MCF 10A (cell line): ENCODE data around the gene STPG1. TPM values are rescaled to one million over a fixed set of nuclear protein-coding genes. Genes with fewer than 3 reads are reported as not detected.
A peak's percentile ranks its signal among the peaks of the same experiment; 100 is the strongest.

ENCODE experiments used
- BruUV-seq: library from RNA; stranded (reverse); fragments of 400-500 nt; replicated peaks from 2 replicates; lab custom pipeline; 2021; lab: Mats Ljungman, UMichigan
- CTCF ChIA-PET: fragments of 300-600 bp; sonication (Branson Sonifier 250); formaldehyde crosslinking; extraction: SDS; loops from one replicate; lab custom pipeline; 2021; ENCODE audit warnings: antibody characterized with exemption, inconsistent platforms; lab: Yijun Ruan, JAX
- POLR2A ChIA-PET: fragments of 300-600, 350-650 bp; sonication (Branson Sonifier 250); formaldehyde crosslinking; extraction: SDS; loops from one replicate; lab custom pipeline; 2020; ENCODE audit warnings: antibody characterized with exemption, inconsistent platforms; lab: Yijun Ruan, JAX
- DNase-seq: peaks from one replicate; pipeline ENCODE4 v3.0.0-alpha.2; 2018; ENCODE audit not compliant: unreplicated experiment
- H3K27ac Mint-ChIP-seq: one replicate; pipeline ENCODE4 v1.8.0; 2022; ENCODE audit warnings: mild to moderate bottlenecking, low read depth, mixed read lengths; ENCODE audit not compliant: unreplicated experiment
- H3K27me3 Mint-ChIP-seq: one replicate; pipeline ENCODE4 v1.8.0; 2022; ENCODE audit warnings: mixed read lengths; ENCODE audit not compliant: insufficient read depth, unreplicated experiment
- H3K36me3 Mint-ChIP-seq: one replicate; pipeline ENCODE4 v1.8.0; 2022; ENCODE audit warnings: mild to moderate bottlenecking, moderate library complexity, mixed read lengths; ENCODE audit not compliant: insufficient read depth, unreplicated experiment
- H3K4me1 Mint-ChIP-seq: one replicate; pipeline ENCODE4 v1.8.0; 2022; ENCODE audit warnings: mixed read lengths; ENCODE audit not compliant: insufficient read depth, unreplicated experiment
- H3K4me3 Mint-ChIP-seq: one replicate; pipeline ENCODE4 v1.8.0; 2022; ENCODE audit warnings: mild to moderate bottlenecking, moderate library complexity, mixed read lengths; ENCODE audit not compliant: unreplicated experiment
- H3K9me3 Mint-ChIP-seq: one replicate; pipeline ENCODE4 v1.8.0; 2022; ENCODE audit warnings: mixed read lengths; ENCODE audit not compliant: unreplicated experiment
- intact Hi-C: fragments of 100-400 bp; cut with micrococcal nuclease; formaldehyde crosslinking; loops from 2 replicates; pipeline ENCODE4 v1.14.1; 2022
- total RNA-seq: library from RNA; stranded (reverse); gene quantifications from 2 replicates; pipeline ENCODE4 v1.2.3, GENCODE V29; 2022
- TF ChIP-seq, protein P1 (sequence below): fragments of 200-600 bp; IDR thresholded peaks from one replicate; pipeline ENCODE4 v1.8.0; 2022; ENCODE audit warnings: antibody characterized with exemption, mild to moderate bottlenecking; ENCODE audit not compliant: unreplicated experiment

Gene STPG1
- total RNA-seq, 1 experiment from 2014 or later = 19.7 TPM

DNA sequence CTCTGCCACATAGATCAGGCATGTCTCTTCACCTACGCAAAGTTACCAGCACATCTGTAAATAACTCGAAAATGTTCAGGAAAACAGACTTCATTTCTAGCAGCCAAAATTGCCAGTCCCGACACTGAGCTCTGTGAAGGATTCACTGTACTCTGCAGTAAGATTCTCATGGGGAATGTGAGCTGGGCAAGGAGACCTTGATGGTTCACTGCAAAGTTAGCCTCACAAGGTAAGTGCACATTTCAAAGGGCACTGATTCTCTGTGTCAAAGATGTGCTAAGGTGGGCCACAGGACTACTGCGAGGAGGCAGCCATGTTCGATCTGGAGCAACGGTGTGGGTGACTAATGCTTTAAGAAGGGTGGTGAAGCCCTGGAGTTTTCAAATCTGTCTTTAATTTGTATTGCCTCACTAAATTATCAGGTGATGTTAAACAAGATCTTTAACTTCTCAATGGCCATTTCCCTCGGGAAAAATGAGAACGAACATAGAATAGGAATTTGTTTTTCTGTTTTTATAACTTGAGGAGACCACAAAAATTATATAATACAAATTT lies 25.2 kb downstream of the STPG1 start:
- Mint-ChIP-seq H3K27ac (peak overlapping the region; percentile 70), H3K27me3 (no peaks in the 10 kb centered on the region), H3K4me1 (peaks cover 71% of the 10 kb centered on the region), H3K9me3 (no peaks in the 10 kb centered on the region), H3K4me3 (no peak overlapping the region), H3K36me3 (peaks cover 18% of the 10 kb centered on the region)
- ChIA-PET CTCF (interaction anchor here (0.5 to 5.7 kb wide), 6 partner anchors 17 to 618 kb away, joined by 3 to 101 read pairs (median 3); no protein-coding TSS in a partner anchor), POLR2A (interaction anchor here (0.6 to 4.1 kb wide), 6 partner anchors 9 to 608 kb away, joined by 3 to 20 read pairs (median 4); no protein-coding TSS in a partner anchor)
- TF ChIP-seq, protein P1, sequence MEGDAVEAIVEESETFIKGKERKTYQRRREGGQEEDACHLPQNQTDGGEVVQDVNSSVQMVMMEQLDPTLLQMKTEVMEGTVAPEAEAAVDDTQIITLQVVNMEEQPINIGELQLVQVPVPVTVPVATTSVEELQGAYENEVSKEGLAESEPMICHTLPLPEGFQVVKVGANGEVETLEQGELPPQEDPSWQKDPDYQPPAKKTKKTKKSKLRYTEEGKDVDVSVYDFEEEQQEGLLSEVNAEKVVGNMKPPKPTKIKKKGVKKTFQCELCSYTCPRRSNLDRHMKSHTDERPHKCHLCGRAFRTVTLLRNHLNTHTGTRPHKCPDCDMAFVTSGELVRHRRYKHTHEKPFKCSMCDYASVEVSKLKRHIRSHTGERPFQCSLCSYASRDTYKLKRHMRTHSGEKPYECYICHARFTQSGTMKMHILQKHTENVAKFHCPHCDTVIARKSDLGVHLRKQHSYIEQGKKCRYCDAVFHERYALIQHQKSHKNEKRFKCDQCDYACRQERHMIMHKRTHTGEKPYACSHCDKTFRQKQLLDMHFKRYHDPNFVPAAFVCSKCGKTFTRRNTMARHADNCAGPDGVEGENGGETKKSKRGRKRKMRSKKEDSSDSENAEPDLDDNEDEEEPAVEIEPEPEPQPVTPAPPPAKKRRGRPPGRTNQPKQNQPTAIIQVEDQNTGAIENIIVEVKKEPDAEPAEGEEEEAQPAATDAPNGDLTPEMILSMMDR = no peak
- DNase-seq = no peak
- intact Hi-C loops = no loop called here
- no TSS peak for BruUV-seq

DNA sequence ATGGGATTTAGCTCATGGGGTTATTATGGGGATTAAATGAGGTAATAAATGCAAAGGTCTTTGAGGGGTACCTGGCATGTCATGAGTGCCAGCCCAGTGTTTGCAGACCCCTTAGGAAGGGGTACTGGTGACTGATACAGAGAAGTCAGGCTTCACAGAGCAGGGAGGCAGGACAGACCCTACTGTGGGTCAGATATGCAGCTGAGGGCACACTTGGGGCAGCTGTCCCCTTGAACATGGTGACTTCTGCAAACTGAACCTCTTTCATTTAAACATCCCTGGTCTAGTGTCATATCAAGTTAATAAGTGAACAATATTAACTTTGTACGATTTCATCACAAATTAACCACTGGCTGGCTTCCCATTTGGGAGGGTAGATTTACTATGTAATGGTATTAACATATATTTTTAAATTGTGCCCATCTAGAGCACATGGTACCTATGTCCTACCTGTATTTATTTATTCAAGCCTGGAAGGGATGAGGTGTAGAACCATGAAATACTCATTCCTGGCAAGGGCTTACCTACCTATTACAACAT lies 25.9 kb downstream of the STPG1 start:
- Mint-ChIP-seq H3K36me3 (peaks cover 18% of the 10 kb centered on the region), H3K4me3 (no peak overlapping the region), H3K27me3 (no peaks in the 10 kb centered on the region), H3K4me1 (peaks cover 67% of the 10 kb centered on the region), H3K9me3 (no peaks in the 10 kb centered on the region), H3K27ac (peak overlapping the region; percentile 70)
- no TSS peak for BruUV-seq
- CTCF ChIA-PET = interaction anchor here (0.5 to 5.7 kb wide), 10 partner anchors 16 to 617 kb away, joined by 3 to 101 read pairs (median 4); no protein-coding TSS in a partner anchor
- intact Hi-C loops = no loop called here
- DNase-seq = peak; percentile 42
- POLR2A ChIA-PET = interaction anchor here (0.8 to 4.1 kb wide), 5 partner anchors 8 to 186 kb away, joined by 4 to 20 read pairs (median 5); no protein-coding TSS in a partner anchor
- TF ChIP-seq, protein P1 = no peak

DNA sequence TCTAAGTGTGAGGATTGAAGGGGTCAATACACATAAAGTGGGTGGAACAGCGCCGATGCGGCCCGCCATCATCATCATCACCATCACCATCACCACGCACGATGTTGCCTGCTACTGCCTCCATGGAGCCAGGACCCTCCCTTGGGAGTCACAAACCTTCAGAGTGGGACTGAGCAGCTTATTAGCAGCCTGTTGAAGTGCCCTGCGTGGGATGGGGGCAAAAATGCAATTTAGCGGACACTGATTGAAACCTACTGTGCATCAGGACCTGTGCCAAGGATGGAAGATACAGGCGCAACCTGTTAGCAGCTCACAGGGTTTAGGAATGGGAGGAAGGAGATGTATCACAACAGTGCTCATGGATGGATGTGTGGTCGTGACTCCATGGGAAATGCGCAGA lies 26.7 kb downstream of the STPG1 start:
- CTCF ChIA-PET = interaction anchor here (0.6 to 5.7 kb wide), 7 partner anchors 17 to 187 kb away, joined by 3 to 101 read pairs (median 4); no protein-coding TSS in a partner anchor
- intact Hi-C loops = no loop called here
- no peaks in the 10 kb centered on the region for H3K9me3 Mint-ChIP-seq
- POLR2A ChIA-PET = interaction anchor here (0.8 to 4.1 kb wide), 5 partner anchors 65 to 185 kb away, joined by 3 to 20 read pairs (median 5); no protein-coding TSS in a partner anchor
- peaks cover 66% of the 10 kb centered on the region for H3K4me1 Mint-ChIP-seq
- H3K27ac Mint-ChIP-seq = no peak overlapping the region
- H3K36me3 Mint-ChIP-seq = peaks cover 18% of the 10 kb centered on the region
- TF ChIP-seq, protein P1 = no peak
- DNase-seq = no peak
- H3K27me3 Mint-ChIP-seq = no peaks in the 10 kb centered on the region
- H3K4me3 Mint-ChIP-seq = no peak overlapping the region
- no TSS peak for BruUV-seq

DNA sequence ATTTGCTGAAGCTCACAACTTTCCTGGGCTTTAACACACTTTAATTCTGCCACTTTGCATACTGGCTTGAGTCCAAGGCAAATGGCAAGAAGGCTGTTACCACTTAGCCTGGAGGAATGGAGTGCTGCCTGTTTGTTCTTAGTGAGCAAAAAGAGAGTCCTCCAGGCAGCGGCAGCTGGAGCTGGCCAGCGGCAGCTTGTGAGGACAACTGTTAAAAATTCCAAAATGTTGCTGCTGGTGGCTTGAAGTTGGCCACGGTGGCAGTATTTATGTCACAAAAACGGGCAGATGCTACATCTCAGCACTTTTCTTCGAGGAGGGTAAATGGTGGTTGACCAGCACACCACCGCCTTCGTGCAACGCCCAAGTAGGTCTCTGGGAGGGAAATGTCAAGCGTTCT lies 27.3 kb downstream of the STPG1 start:
- BruUV-seq = no TSS peak
- ChIA-PET POLR2A (interaction anchor here (0.6 to 4.1 kb wide), 10 partner anchors 28 to 236 kb away, joined by 3 to 20 read pairs (median 4); partner anchors contain the start of gene GRHL3), CTCF (interaction anchor here (0.7 to 5.7 kb wide), 10 partner anchors 20 to 260 kb away, joined by 3 to 101 read pairs (median 4); no protein-coding TSS in a partner anchor)
- DNase-seq = peak; percentile 37
- no peaks in the 10 kb centered on the region for H3K9me3 Mint-ChIP-seq
- H3K36me3 Mint-ChIP-seq = peaks cover 14% of the 10 kb centered on the region
- peak overlapping the region; percentile 84 for H3K27ac Mint-ChIP-seq
- H3K4me3 Mint-ChIP-seq = no peak overlapping the region
- peaks cover 63% of the 10 kb centered on the region for H3K4me1 Mint-ChIP-seq
- TF ChIP-seq, protein P1 = no peak
- intact Hi-C loops = no loop called here
- H3K27me3 Mint-ChIP-seq = no peaks in the 10 kb centered on the region
